ENCODE data around the gene NPY.

Gene NPY

DNA sequence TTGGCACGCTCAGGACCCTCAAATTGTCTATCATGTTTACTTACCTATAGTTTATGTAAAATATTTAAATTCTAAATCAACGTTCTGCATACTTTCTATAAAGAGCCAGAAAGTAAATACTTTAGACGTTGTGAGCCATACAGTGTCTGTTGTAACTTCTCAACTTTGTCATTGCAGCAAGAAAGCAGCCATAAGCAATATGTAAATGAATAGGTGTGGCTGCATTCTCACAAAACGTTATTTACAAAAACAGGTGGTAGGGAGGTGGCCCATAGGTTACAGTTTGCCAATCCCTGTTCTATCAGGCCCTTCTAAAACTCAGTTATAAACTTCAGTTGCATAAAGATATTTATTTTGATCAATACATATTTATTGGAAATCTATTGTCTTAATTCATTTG, 12.1 kb upstream of the NPY start:
- no peak overlapping the region for H3K4me3 ChIP-seq
- no peak for DNase-seq (ENCODE audit: low read depth, low spot score)
- H3K27ac ChIP-seq: no peak overlapping the region
- H3K9ac ChIP-seq (ENCODE audit: insufficient read length): no peak overlapping the region
- H3K9me3 ChIP-seq (ENCODE audit: low read depth, low read length): no peaks in the 10 kb centered on the region
- no peaks in the 10 kb centered on the region for H3K36me3 ChIP-seq (ENCODE audit: insufficient read depth, low read length)
- TF ChIP-seq FOXP2 (optimal IDR thresholded peaks at IDR 0.05; ENCODE audit: control extremely low read depth, extremely low read length, insufficient read depth) (no peak), POLR2AphosphoS5 (IDR thresholded peaks at IDR 0.05; ENCODE audit: borderline replicate concordance, low read depth, low read length) (no peak), EZH2 (IDR thresholded peaks at IDR 0.05) (no peak)

GRCh38 chr7:24279512-24279911, 4.5 kb upstream of the NPY start:
- DNase-seq (ENCODE audit: low read depth, low spot score): no peak
- Histone ChIP-seq H3K9ac (ENCODE audit: insufficient read length) (no peak overlapping the region), H3K9me3 (ENCODE audit: low read depth, low read length) (no peaks in the 10 kb centered on the region), H3K27ac (no peak overlapping the region), H3K36me3 (ENCODE audit: insufficient read depth, low read length) (no peaks in the 10 kb centered on the region), H3K4me3 (no peak overlapping the region)
- TF ChIP-seq EZH2 (IDR thresholded peaks at IDR 0.05) (no peak), FOXP2 (optimal IDR thresholded peaks at IDR 0.05; ENCODE audit: control extremely low read depth, extremely low read length, insufficient read depth) (no peak), POLR2AphosphoS5 (IDR thresholded peaks at IDR 0.05; ENCODE audit: borderline replicate concordance, low read depth, low read length) (no peak)

- TF ChIP-seq POLR2AphosphoS5 (IDR thresholded peaks at IDR 0.05; ENCODE audit: borderline replicate concordance, low read depth, low read length) (no peak), FOXP2 (optimal IDR thresholded peaks at IDR 0.05; ENCODE audit: control extremely low read depth, extremely low read length, insufficient read depth) (no peak), EZH2 (IDR thresholded peaks at IDR 0.05) (no peak)
- DNase-seq (ENCODE audit: low read depth, low spot score): no peak
- H3K36me3 ChIP-seq (ENCODE audit: insufficient read depth, low read length): no peaks in the 10 kb centered on the region
- H3K9me3 ChIP-seq (ENCODE audit: low read depth, low read length): no peaks in the 10 kb centered on the region
- peak overlapping the region; percentile 77 for H3K4me3 ChIP-seq
- H3K9ac ChIP-seq (ENCODE audit: insufficient read length): no peak overlapping the region
- H3K27ac ChIP-seq: no peak overlapping the region
These were observed 465 bp upstream of the NPY start for GRCh38 chr7:24283554-24283896.

- H3K9ac ChIP-seq (ENCODE audit: insufficient read length): no peak overlapping the region
- no peaks in the 10 kb centered on the region for H3K9me3 ChIP-seq (ENCODE audit: low read depth, low read length)
- H3K27ac ChIP-seq: no peak overlapping the region
- H3K36me3 ChIP-seq (ENCODE audit: insufficient read depth, low read length): no peaks in the 10 kb centered on the region
- H3K4me3 ChIP-seq: peak overlapping the region; percentile 77
- no peak for DNase-seq (ENCODE audit: low read depth, low spot score)
- TF ChIP-seq EZH2 (IDR thresholded peaks at IDR 0.05) (no peak), POLR2AphosphoS5 (IDR thresholded peaks at IDR 0.05; ENCODE audit: borderline replicate concordance, low read depth, low read length) (no peak), FOXP2 (optimal IDR thresholded peaks at IDR 0.05; ENCODE audit: control extremely low read depth, extremely low read length, insufficient read depth) (no peak)
These were observed 913 bp downstream of the NPY start for GRCh38 chr7:24284699-24285506.

GRCh38 chr7:24290004-24290641, 6.1 kb downstream of the NPY start:
- Histone ChIP-seq H3K36me3 (ENCODE audit: insufficient read depth, low read length) (no peaks in the 10 kb centered on the region), H3K4me3 (no peak overlapping the region), H3K9me3 (ENCODE audit: low read depth, low read length) (no peaks in the 10 kb centered on the region), H3K27ac (no peak overlapping the region), H3K9ac (ENCODE audit: insufficient read length) (no peak overlapping the region)
- no peak for DNase-seq (ENCODE audit: low read depth, low spot score)
- TF ChIP-seq POLR2AphosphoS5 (IDR thresholded peaks at IDR 0.05; ENCODE audit: borderline replicate concordance, low read depth, low read length): no peak
- no peak for TF ChIP-seq EZH2 (IDR thresholded peaks at IDR 0.05)
- TF ChIP-seq FOXP2 (optimal IDR thresholded peaks at IDR 0.05; ENCODE audit: control extremely low read depth, extremely low read length, insufficient read depth): no peak

DNA sequence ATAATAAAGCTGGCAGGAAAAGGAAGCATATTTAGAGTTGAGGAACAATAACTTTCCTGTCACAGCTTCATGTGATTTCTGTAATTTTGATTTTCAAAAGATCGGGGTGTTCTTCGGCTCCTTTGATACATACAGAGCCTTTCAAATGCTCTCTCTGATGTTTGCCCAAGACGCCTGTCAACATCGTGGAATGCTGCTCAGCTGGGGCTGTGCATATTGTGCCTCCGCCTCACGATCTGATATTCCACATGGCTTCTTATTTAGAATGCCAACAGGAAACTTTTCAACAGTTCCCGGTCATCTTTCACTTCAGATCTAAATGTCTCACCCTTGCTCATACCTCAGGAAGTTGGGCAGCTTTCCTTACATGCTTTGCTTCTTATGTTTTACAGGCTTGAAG, 7.3 kb downstream of the NPY start:
- no peak overlapping the region for H3K4me3 ChIP-seq
- TF ChIP-seq POLR2AphosphoS5 (IDR thresholded peaks at IDR 0.05; ENCODE audit: borderline replicate concordance, low read depth, low read length) (no peak), FOXP2 (optimal IDR thresholded peaks at IDR 0.05; ENCODE audit: control extremely low read depth, extremely low read length, insufficient read depth) (no peak), EZH2 (IDR thresholded peaks at IDR 0.05) (no peak)
- no peaks in the 10 kb centered on the region for H3K9me3 ChIP-seq (ENCODE audit: low read depth, low read length)
- no peak overlapping the region for H3K9ac ChIP-seq (ENCODE audit: insufficient read length)
- no peaks in the 10 kb centered on the region for H3K36me3 ChIP-seq (ENCODE audit: insufficient read depth, low read length)
- DNase-seq (ENCODE audit: low read depth, low spot score): no peak
- H3K27ac ChIP-seq: no peak overlapping the region

- H3K9me3 ChIP-seq (ENCODE audit: low read depth, low read length): no peaks in the 10 kb centered on the region
- no peaks in the 10 kb centered on the region for H3K36me3 ChIP-seq (ENCODE audit: insufficient read depth, low read length)
- no peak overlapping the region for H3K4me3 ChIP-seq
- no peak overlapping the region for H3K9ac ChIP-seq (ENCODE audit: insufficient read length)
- no peak for DNase-seq (ENCODE audit: low read depth, low spot score)
- no peak overlapping the region for H3K27ac ChIP-seq
- no peak for TF ChIP-seq FOXP2 (optimal IDR thresholded peaks at IDR 0.05; ENCODE audit: control extremely low read depth, extremely low read length, insufficient read depth)
These were observed 13.4 kb downstream of the NPY start for GRCh38 chr7:24297362-24297761.

DNA sequence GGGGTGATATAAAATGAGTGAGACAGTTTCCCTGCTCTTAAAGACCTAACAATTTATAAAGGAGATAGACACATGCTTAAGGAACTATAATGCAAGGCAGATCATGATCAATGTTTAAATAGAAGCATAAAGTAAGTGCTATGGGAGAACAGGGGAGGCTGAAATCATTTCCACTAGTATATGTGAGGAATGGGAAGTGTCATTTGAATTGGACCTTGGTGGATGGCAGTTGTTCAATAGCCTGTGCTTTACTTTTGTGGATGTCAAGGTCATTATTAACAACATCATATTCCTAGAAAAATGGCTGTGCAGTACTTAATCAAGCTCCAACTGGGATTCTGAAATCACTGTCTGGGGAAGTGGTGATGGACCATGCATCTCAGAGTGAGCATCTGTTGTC, 14.7 kb downstream of the NPY start:
- no peaks in the 10 kb centered on the region for H3K36me3 ChIP-seq (ENCODE audit: insufficient read depth, low read length)
- H3K9me3 ChIP-seq (ENCODE audit: low read depth, low read length): no peaks in the 10 kb centered on the region
- H3K27ac ChIP-seq: no peak overlapping the region
- no peak overlapping the region for H3K4me3 ChIP-seq
- no peak for TF ChIP-seq POLR2AphosphoS5 (IDR thresholded peaks at IDR 0.05; ENCODE audit: borderline replicate concordance, low read depth, low read length)
- no peak for TF ChIP-seq FOXP2 (optimal IDR thresholded peaks at IDR 0.05; ENCODE audit: control extremely low read depth, extremely low read length, insufficient read depth)
- no peak for TF ChIP-seq EZH2 (IDR thresholded peaks at IDR 0.05)
- no peak overlapping the region for H3K9ac ChIP-seq (ENCODE audit: insufficient read length)
- DNase-seq (ENCODE audit: low read depth, low spot score): no peak
